Measurements from ENCODE around the gene LETMD1. TPM values are rescaled to one million over a fixed set of nuclear protein-coding genes. Genes with fewer than 3 reads are reported as not detected.

Gene LETMD1
- total and polyA plus RNA-seq, 2 of the 13 experiments (the other 11 are each of a cell fraction or from before 2014, with no cell fraction given): 43.3 to 87.7 TPM

GRCh38 chr12:51036279-51036678 is 11.8 kb upstream of the LETMD1 start (continued):
- TF ChIP-seq, protein P1, sequence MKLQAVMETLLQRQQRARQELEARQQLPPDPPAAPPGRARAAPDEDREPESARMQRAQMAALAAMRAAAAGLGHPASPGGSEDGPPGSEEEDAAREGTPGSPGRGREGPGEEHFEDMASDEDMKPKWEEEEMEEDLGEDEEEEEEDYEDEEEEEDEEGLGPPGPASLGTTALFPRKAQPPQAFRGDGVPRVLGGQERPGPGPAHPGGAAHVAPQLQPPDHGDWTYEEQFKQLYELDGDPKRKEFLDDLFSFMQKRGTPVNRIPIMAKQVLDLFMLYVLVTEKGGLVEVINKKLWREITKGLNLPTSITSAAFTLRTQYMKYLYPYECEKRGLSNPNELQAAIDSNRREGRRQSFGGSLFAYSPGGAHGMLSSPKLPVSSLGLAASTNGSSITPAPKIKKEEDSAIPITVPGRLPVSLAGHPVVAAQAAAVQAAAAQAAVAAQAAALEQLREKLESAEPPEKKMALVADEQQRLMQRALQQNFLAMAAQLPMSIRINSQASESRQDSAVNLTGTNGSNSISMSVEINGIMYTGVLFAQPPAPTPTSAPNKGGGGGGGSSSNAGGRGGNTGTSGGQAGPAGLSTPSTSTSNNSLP (IDR thresholded peaks at IDR 0.05; ENCODE audit: low read depth, low read length): no peak
- no peak for TF ChIP-seq SRSF4 (IDR thresholded peaks at IDR 0.05; ENCODE audit: low read depth, low read length, poor library complexity, severe bottlenecking)
- no peak; the same call in 1 of the 2 replicates for TF ChIP-seq SALL1 (CRISPR knock-in tag; IDR thresholded peaks at IDR 0.05)
- no peak for TF ChIP-seq REPIN1 (CRISPR knock-in tag; IDR thresholded peaks at IDR 0.05; ENCODE audit: borderline replicate concordance, low read depth)
- no peak for TF ChIP-seq ZNF512 (CRISPR knock-in tag; IDR thresholded peaks at IDR 0.05)
- TF ChIP-seq ZNF660 (CRISPR knock-in tag; IDR thresholded peaks at IDR 0.05; ENCODE audit: borderline replicate concordance, low read depth): no peak
- TF ChIP-seq SKI (IDR thresholded peaks at IDR 0.05; ENCODE audit: partially characterized antibody): no peak
- TF ChIP-seq U2AF2 (IDR thresholded peaks at IDR 0.05; ENCODE audit: low read depth, low read length): no peak
- TF ChIP-seq ELF3 (CRISPR knock-in tag; IDR thresholded peaks at IDR 0.05): peak; percentile 39; the same call in 1 of the 2 replicates
- TF ChIP-seq, protein P2, sequence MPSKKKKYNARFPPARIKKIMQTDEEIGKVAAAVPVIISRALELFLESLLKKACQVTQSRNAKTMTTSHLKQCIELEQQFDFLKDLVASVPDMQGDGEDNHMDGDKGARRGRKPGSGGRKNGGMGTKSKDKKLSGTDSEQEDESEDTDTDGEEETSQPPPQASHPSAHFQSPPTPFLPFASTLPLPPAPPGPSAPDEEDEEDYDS (CRISPR knock-in tag; IDR thresholded peaks at IDR 0.05): 0 out of 2 replicates have a peak, but pooled peaks have one; percentile 22
- no peak for TF ChIP-seq KDM1A (CRISPR knock-in tag; IDR thresholded peaks at IDR 0.05)
- TF ChIP-seq HOXD1 (CRISPR knock-in tag; IDR thresholded peaks at IDR 0.05): peak; percentile 48; the same call in 1 of the 2 replicates
- TF ChIP-seq RFXANK (CRISPR knock-in tag; IDR thresholded peaks at IDR 0.05): no peak
- TF ChIP-seq AHR (CRISPR knock-in tag; IDR thresholded peaks at IDR 0.05): no peak
- TF ChIP-seq, protein P3, sequence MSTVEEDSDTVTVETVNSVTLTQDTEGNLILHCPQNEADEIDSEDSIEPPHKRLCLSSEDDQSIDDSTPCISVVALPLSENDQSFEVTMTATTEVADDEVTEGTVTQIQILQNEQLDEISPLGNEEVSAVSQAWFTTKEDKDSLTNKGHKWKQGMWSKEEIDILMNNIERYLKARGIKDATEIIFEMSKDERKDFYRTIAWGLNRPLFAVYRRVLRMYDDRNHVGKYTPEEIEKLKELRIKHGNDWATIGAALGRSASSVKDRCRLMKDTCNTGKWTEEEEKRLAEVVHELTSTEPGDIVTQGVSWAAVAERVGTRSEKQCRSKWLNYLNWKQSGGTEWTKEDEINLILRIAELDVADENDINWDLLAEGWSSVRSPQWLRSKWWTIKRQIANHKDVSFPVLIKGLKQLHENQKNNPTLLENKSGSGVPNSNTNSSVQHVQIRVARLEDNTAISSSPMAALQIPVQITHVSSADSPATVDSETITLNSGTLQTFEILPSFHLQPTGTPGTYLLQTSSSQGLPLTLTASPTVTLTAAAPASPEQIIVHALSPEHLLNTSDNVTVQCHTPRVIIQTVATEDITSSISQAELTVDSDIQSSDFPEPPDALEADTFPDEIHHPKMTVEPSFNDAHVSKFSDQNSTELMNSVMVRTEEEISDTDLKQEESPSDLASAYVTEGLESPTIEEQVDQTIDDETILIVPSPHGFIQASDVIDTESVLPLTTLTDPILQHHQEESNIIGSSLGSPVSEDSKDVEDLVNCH (CRISPR knock-in tag; IDR thresholded peaks at IDR 0.05): no peak
- no peak for TF ChIP-seq ZFP90 (CRISPR knock-in tag; IDR thresholded peaks at IDR 0.05; ENCODE audit: borderline replicate concordance)
- TF ChIP-seq, protein P4, sequence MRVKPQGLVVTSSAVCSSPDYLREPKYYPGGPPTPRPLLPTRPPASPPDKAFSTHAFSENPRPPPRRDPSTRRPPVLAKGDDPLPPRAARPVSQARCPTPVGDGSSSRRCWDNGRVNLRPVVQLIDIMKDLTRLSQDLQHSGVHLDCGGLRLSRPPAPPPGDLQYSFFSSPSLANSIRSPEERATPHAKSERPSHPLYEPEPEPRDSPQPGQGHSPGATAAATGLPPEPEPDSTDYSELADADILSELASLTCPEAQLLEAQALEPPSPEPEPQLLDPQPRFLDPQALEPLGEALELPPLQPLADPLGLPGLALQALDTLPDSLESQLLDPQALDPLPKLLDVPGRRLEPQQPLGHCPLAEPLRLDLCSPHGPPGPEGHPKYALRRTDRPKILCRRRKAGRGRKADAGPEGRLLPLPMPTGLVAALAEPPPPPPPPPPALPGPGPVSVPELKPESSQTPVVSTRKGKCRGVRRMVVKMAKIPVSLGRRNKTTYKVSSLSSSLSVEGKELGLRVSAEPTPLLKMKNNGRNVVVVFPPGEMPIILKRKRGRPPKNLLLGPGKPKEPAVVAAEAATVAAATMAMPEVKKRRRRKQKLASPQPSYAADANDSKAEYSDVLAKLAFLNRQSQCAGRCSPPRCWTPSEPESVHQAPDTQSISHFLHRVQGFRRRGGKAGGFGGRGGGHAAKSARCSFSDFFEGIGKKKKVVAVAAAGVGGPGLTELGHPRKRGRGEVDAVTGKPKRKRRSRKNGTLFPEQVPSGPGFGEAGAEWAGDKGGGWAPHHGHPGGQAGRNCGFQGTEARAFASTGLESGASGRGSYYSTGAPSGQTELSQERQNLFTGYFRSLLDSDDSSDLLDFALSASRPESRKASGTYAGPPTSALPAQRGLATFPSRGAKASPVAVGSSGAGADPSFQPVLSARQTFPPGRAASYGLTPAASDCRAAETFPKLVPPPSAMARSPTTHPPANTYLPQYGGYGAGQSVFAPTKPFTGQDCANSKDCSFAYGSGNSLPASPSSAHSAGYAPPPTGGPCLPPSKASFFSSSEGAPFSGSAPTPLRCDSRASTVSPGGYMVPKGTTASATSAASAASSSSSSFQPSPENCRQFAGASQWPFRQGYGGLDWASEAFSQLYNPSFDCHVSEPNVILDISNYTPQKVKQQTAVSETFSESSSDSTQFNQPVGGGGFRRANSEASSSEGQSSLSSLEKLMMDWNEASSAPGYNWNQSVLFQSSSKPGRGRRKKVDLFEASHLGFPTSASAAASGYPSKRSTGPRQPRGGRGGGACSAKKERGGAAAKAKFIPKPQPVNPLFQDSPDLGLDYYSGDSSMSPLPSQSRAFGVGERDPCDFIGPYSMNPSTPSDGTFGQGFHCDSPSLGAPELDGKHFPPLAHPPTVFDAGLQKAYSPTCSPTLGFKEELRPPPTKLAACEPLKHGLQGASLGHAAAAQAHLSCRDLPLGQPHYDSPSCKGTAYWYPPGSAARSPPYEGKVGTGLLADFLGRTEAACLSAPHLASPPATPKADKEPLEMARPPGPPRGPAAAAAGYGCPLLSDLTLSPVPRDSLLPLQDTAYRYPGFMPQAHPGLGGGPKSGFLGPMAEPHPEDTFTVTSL (CRISPR knock-in tag; IDR thresholded peaks at IDR 0.05; ENCODE audit: borderline replicate concordance): peak; percentile 60; the same call in 1 of the 2 replicates
- TF ChIP-seq ZNF816 (CRISPR knock-in tag; IDR thresholded peaks at IDR 0.05; ENCODE audit: borderline replicate concordance): no peak
- no peak for TF ChIP-seq POLR2AphosphoS5 (IDR thresholded peaks at IDR 0.05; ENCODE audit: low read depth, low read length)
